GM18526 (cell line): ENCODE results near the gene FCN1.

Experiments
- POLR2A ChIP-seq: IDR thresholded peaks from 3 replicates; pipeline ENCODE4 v1.6.1; 2011; ENCODE audit not compliant: insufficient read length; ENCODE audit errors: extremely low read depth

Gene FCN1

DNA sequence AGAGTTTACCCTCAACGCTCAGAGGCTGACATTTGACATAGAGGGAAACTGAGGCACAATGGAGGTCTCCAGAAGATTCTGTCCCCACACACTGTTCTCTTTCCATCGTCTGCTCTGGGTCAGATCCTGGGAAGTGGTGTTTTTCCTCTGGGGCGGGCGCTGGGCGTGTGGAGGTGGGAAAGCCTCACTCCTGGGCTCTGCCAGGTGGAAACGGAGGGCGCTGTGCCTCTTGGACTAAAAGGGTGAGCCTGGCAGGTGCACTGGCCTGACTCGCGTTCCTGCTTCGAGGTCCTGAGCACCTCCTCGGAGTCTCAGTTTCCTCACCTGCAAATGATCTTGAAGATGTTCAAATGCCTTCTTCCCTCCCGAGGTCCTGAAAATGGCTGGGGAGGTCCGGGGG lies 25.7 kb upstream of the FCN1 start:
- TF ChIP-seq POLR2A = no peak

DNA sequence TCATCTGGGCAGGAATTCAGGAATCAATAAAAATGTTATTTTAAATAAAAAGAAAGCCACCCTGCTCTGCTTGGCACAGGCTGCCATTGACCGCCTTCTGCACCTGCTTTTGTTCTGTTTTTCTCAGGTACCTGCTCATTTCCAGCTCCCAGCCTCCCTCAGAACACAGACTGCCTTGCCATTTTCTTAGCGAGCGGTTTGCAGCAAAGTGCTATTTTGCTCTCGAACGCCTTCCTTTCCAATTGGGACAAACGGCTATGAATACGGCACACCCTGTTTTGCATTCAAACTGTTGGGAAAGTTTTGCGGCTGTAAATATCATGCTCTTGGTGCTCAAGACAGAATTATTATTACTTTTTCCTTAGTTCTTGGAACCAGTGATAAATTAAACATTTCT lies 25.1 kb upstream of the FCN1 start:
- TF ChIP-seq POLR2A = no peak

DNA sequence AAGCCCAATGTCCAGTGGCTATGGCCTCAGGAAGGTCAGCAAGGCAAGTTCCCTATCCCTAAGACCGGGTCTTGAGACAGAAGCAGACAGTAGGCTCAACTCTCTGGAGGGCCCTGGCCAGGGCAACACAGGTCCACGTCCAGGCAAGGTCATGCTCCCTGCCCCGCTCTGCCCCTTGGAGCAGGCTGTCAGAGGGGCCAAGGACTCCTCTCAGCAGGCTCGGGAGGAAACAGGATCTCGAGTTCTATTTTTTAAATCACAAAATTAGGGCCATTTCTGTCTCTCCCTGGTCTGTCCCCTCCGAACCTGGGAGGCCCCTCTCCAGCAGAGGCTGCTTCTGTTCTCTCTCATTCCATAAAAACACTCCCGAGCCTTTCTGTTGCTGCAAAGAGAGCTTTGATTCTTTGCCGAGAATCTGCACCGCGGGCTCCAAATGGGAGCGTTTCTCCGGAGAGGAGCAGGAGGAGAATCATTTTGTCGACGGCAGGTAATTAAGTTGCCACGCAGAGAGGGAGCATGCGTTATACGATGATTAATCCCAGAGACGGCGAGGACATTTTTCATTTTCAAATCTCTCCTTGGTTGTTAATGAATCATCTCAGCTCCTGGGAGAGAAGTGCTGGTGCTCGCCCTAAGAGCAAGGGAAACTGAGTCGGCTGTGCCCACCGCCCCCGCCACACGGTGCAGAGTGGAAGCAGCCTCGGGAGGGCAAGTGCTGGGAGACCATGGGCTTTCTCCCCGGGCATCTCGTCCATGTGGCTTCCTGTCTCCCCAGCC lies 24.5 kb upstream of the FCN1 start:
- TF ChIP-seq POLR2A = no peak

DNA sequence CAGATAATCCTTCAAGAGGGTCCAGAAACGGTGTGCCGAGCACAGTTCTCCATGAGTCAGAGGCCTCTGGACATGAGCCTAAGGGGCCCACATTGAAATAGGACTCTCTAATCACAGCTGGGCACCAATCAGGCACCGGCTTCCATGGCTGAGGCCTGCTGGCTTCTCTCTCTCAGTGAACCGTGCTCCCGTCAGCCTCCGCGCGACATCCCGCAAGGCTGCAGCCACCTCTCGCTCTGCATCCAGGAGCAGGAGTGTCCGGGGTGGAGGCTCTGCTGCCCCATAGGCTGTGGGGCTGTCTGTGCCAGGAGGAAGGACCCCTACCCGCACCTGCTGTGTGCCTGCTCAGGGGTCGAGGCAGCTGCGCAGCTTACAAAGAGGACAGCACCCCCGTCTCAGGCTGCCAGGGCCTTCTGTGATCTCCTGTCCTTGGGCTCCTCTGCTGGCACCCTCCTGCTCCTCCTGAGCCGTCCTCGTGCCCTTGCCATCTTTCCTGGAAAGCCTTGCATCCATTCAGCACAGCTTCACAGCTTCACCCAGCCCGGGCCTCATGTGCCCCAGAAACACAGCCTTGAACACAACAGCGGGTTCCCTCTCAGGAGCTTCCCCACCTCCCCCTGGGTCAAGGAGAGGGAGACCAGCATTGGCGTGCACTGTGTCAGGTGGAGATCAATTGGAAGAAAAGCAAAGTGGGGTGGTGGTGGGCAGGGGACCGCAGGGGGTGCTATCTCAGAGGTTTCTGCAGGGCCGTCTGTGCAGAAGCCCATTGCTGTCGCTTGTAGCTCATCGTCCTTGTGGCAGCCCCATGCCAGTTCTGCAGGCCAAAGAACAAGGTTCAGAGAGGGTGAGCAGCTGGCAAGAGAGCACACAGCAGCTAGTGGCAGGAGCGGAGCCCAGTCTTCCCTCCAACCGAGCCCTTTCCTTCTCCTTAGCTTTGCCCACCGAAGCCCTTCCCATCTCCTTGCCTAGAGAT lies 22.8 kb upstream of the FCN1 start:
- no peak for TF ChIP-seq POLR2A

DNA sequence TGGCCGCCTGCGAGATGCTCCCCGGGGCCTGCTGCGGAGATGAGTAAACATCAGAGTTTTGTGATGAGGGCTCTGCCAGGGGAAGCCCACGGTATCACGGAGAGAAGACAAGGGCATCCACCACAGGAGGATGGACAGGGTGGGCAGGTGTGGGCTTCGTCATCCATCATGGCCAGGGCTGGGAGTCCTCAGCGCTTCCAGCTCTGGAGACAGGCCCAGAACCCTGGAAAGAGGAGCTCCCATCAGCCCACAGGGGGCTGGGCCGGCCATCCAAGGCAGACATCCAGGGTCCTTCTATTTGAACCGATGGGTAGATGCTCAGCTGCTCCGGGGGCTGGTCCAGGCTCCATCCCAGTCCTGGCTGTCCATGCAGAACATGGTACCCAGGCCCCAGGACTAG lies 22.1 kb upstream of the FCN1 start:
- no peak for TF ChIP-seq POLR2A

DNA sequence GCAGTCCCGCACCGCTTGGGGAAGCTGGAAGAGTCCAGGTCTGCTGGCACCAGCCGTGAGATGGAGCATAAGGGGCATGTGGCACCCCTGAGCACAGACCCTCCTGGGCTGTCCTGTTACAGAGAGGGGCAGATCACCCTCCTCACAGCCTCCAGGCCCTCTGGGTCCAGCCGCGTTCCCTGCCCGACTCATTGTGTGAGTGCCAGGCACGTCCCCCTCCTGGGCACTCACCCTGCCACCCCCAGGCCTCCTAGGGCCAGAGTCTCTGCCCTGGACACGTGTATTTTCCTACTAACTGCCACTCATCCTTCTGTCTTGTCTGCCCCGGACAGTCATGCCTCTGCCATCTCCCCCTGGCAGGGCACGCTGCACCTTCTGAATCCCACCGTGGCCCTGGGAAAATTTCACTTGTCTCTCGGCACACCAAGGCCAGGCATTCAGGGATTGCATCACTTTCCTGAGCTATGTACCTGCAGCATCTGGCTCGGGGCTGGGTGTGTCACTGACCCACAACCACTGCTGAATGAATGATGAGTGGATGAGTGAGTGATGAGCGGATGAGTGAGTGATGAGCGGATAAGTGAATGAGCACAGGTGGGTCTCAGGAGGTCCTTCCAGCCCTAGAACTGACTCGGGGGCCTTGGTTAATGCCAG lies 21.5 kb upstream of the FCN1 start:
- no peak for TF ChIP-seq POLR2A

DNA sequence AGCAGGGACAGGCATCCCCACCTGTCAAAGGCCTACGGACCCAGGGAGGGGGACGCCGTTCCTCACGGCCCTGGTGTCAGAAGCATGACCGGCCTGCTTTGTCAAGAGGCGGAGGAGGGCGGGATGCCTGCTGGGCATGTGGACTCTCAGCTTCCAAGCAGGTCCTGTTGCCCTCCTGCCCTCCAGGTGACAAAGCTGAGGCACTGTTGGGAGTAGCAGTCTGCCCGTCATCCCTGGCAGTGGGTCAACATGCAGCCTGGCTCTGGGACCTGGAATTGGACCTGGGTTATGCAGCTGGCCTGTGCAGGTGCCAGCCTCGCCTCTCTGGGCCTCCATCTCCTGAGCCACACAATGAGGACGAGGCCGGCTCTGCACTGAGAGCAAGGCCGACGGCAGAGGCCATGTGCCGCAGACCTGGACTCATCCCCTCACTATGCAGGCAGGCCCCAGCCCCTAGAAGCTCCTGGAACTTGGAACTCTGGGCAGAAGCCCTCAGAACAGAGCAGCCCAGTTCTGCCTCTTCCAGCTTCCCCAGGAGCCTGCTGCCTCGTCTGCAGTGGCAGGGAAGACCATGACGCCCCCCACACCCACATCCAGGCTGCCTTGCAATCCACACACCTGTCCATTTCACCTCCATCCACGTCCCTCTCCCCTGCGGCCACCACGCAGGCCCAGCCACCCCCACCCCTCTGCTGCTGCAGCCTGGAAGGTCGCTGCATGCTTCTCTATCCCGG lies 20.8 kb upstream of the FCN1 start:
- no peak for TF ChIP-seq POLR2A

DNA sequence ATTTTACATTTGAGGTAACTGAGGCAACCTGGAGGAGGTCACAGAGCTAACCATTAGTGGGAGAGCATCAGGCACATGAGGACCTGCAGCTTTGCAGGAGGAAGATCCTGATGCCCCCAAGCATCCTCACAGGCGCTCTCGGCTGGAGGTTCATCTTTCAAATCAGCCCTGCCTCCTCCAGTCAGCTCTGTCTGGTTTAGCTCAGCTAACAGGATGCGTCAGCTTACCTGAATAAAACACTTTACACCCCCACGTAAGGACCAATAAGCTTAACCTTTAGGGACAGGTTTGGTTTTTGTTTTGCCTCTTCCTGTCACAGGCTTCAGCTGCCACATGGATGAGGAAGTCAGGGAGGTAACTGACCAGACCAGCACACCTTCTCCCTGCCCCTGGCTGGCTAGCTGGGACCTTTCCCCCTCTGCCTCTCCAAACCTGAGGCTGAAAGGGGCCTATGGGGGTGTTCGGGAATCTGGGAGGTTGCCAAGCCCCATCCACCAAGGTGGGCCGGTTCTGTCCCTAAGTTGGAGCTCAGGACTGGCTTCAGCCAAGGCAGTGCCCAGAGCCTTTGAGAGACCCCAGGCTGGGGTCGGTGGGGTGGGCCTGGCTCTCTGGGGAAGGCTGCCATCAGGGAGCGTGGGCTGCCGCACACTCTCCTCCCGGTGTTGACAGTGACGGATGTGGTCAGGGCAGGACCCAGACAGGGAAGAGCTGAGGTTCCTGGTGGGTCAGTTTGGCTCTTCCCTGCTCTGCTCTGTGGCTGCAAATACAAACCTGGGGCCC lies 20.0 kb upstream of the FCN1 start:
- no peak for TF ChIP-seq POLR2A

DNA sequence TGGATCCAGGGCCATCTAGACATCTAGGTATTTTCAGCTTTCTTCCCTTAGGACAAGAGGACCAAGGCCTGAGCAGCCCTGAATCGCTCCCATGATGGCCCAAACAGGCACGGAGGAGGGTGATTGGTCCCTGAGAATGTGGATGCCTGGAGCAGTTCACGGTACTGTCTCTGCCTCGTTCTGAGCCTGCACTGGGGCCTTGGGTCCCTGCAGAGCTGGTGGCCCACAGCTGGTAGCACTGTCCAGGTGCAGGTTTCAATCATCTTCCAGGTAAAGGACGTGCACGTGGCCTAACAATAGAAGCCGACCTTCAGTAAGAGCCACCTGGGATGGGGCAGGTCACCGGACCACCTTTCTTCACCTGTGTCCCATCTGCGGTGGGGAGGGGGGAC lies 19.4 kb upstream of the FCN1 start:
- TF ChIP-seq POLR2A = no peak

DNA sequence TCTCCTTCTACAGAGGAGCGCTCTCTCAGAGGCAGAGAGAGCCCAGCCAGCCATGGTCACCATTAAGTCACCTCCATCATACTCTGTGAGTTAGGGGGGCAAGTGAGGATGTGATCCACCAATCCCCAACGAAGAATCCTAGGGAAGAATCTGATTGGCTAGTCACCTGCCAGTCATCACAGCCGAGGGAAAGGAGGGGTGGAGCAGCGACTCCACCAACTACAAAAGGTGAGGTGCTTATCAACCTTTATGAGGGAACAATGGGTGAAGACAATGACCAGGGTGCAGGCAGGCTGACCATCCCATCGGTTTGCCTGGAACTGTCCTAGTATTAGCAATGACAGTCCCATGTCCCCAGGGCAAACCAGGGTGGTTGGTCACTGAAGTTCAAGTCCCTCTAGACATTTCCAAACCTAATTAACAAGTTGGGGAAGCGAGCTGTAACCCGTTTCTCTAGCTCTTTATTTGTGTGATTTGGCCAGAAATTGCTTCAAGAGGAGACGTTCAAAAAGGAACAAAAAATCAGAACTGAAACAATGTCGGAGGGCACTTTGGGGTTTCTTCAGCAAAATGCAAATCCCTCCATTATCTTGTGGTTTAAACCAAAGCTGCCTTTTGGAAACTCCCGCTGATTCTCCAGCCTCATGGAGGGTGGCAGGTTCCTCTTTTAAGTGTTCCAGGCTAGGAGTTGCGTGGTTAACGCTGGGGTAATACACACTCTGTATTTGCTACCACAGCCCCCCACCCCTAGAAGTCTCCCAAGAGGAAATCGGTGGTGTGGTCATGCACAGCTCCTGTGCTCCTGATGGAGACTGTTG lies 18.8 kb upstream of the FCN1 start:
- peak; percentile 56 for TF ChIP-seq POLR2A

DNA sequence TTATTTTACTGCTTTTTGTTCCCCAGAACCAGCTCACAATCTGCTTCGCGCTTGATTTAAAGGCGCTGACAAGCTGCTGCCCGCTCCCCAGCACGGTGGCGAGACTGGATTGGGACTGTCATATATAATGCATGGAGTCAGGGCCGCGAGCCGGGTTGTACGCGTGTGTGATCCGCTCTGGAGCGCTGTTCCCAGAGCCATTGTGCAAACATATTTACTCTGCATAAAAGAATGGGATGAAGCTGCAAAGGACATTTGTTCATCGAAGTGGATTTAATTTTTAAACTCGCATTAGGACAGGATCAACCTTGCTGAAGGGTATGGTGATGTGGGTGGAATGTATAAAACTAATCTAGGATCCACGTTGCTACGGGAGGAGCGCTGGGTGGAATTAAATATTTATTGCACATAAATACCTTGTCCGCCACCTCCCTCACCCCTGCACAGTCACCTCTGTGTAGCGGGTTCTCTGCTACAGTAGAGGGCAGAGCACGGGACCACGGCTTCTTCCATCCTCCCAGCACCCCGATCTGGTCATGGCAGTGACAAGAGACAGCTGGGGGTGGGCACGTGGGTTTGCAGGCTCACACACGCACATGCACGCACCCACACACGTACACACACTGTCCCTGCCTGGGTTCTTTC lies 18.1 kb upstream of the FCN1 start:
- no peak for TF ChIP-seq POLR2A

DNA sequence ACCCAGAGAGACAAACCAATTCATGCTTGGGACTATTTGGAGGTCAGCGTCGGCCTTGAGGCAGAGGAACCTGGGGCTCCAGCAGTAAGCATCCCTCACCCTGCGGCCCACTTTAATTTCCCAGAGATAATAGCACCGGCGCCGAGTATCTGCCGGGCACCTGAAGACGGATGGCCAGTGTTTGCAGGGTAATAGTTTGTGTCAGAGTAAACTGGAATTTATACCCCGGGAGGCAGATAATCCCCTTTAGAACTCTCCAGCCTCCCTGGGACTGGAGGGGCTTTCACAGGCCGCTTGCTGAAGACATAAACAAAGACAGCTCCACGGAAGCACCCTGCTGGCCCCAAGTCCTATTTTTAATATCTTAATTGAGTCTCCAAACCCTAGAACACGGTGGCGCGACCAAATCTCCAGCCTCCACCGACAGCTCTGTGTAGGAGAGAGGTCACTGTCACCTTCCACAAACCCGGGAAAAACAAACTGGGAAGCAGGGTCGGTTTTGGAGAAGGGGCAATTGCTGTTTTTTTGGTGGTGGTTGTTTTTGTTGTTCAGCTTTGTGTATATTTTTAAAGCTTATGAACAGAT lies 17.4 kb upstream of the FCN1 start:
- no peak for TF ChIP-seq POLR2A
